Upper lobe of left lung (tissue), 6 donors: ENCODE results near the gene MRPS15. TPM values are rescaled to one million over a fixed set of nuclear protein-coding genes. Genes with fewer than 3 reads are reported as not detected.
A peak's percentile ranks its signal among the peaks of the same experiment; 100 is the strongest.

Source experiments
- ATAC-seq, 2 donors: fragments of 200-7000 bp; cut with Tn5 transposase; one replicate each; pipeline ENCODE4 v1.9.1; 2022; ENCODE audit warnings: mild to moderate bottlenecking in 2 of 2, moderate library complexity in 2 of 2; ENCODE audit not compliant: low FRiP score in 2 of 2
- DNase-seq, 2 donors: peaks; one replicate each; pipeline ENCODE4 v3.0.0-alpha.2; 2019 to 2020
- H3K27ac ChIP-seq, 4 donors: fragments of 200-600 bp; sonication (generic); one replicate each; pipeline ENCODE4 v1.5.1; 2016 to 2019
- H3K27me3 ChIP-seq, 4 donors: fragments of 200-600 bp; sonication (generic); one replicate each; pipeline ENCODE4 v1.5.1; 2017 to 2019
- H3K36me3 ChIP-seq, 4 donors: fragments of 200-600 bp; sonication (generic); one replicate each; pipeline ENCODE4 v1.5.1; 2016 to 2019
- H3K4me1 ChIP-seq, 4 donors: fragments of 200-600 bp; sonication (generic); one replicate each; pipeline ENCODE4 v1.5.1; 2018 to 2019
- H3K4me3 ChIP-seq, 4 donors: fragments of 200-600 bp; sonication (generic); one replicate each; pipeline ENCODE4 v1.5.1; 2017 to 2019; ENCODE audit warnings: mild to moderate bottlenecking in 2 of 4, moderate library complexity in 1 of 4
- H3K9me3 ChIP-seq, 4 donors: fragments of 200-600 bp; sonication (generic); one replicate each; pipeline ENCODE4 v1.5.1; 2018 to 2019
- EP300 ChIP-seq, 4 donors: sonication (generic); formaldehyde crosslinking; IDR thresholded peaks; one replicate each; pipeline ENCODE4 v1.5.1; 2017; ENCODE audit warnings: antibody characterized with exemption in 4 of 4, control low read depth in 2 of 4
- POLR2A ChIP-seq, 4 donors: fragments of 450-650 bp; IDR thresholded peaks; one replicate each; pipeline ENCODE4 v1.5.1; 2016 to 2017; ENCODE audit warnings: antibody characterized with exemption in 4 of 4, mild to moderate bottlenecking in 2 of 4
- POLR2AphosphoS5 ChIP-seq, 2 donors: sonication (generic); formaldehyde crosslinking; IDR thresholded peaks; one replicate each; pipeline ENCODE4 v1.5.1; 2017; ENCODE audit warnings: antibody characterized with exemption in 2 of 2
- WGBS, 2 donors: methylation state at CpG; one replicate each; pipeline ENCODE4 v1.1.5; 2017 to 2018; 5-methylcytosine and 5-hydroxymethylcytosine counted together
- total RNA-seq, 6 donors: library from RNA; depleted of rRNA in 4 of 6; stranded (reverse); fragments of >200 nt in 4 of 6; gene quantifications; one replicate each; pipeline versions ENCODE4 v1.1.0 to v1.2.1, GENCODE V29; 2016 to 2021
- TF ChIP-seq, protein P1 (sequence below), 6 experiments: fragments of 450-650 bp in 4 of 6; fragments of 200-600 bp in 2 of 6; sonication (generic) in 2 of 6; IDR thresholded peaks; one replicate each; pipeline ENCODE4 v1.5.1; 2016 to 2019; ENCODE audit warnings: antibody characterized with exemption in 6 of 6
- donor health status: DM: no; HTN: no; CAD: no; lungs with moderate emphysema.
- donor health status: DM: no; HTN: yes; CAD: no; lungs with severe emphysema.

Gene MRPS15
- total RNA-seq, 6 donors from 2014 or later = 43.0 to 83.6 (median 66.1) TPM

DNA sequence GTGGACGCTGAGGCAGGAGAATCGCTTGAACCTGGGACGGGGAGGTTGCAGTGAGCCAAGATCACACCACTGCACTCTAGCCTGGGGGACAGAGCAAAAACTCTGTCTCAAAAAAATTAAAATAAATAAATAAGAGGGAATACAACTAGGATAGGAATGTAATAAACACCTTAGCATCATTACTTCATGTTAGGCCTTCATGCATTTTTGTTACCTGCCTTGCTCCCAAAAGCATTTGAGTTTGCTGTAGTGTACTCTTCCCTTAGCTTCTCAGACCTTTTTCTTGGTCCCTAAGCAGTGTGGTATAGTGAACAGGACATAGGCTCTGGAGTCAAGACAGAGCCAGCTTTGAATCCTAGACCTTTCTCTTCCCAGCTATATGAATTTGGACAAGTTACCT is 11.1 kb downstream of the MRPS15 start:
- H3K4me3 ChIP-seq = no peak overlapping the region
- H3K9me3 ChIP-seq = no peaks in the 10 kb centered on the region
- TF ChIP-seq EP300 (IDR thresholded peaks at IDR 0.05) (no peak), POLR2A (IDR thresholded peaks at IDR 0.05) (no peak), POLR2AphosphoS5 (IDR thresholded peaks at IDR 0.05) (no peak)
- TF ChIP-seq, protein P1, sequence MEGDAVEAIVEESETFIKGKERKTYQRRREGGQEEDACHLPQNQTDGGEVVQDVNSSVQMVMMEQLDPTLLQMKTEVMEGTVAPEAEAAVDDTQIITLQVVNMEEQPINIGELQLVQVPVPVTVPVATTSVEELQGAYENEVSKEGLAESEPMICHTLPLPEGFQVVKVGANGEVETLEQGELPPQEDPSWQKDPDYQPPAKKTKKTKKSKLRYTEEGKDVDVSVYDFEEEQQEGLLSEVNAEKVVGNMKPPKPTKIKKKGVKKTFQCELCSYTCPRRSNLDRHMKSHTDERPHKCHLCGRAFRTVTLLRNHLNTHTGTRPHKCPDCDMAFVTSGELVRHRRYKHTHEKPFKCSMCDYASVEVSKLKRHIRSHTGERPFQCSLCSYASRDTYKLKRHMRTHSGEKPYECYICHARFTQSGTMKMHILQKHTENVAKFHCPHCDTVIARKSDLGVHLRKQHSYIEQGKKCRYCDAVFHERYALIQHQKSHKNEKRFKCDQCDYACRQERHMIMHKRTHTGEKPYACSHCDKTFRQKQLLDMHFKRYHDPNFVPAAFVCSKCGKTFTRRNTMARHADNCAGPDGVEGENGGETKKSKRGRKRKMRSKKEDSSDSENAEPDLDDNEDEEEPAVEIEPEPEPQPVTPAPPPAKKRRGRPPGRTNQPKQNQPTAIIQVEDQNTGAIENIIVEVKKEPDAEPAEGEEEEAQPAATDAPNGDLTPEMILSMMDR (IDR thresholded peaks at IDR 0.05) = no peak
- 91 to 95% methylated on average over 3 of the region's 3 CpGs for WGBS, 2 donors
- DNase-seq (no peak), ATAC-seq (no peak)
- peaks cover 11 to 26% (median 21%) of the 10 kb centered on the region in 4 donors for H3K4me1 ChIP-seq
- no peak overlapping the region for H3K27ac ChIP-seq
- peaks cover 0 to 37% (median 27%) of the 10 kb centered on the region in 4 donors for H3K36me3 ChIP-seq
- H3K27me3 ChIP-seq = no peaks in the 10 kb centered on the region

DNA sequence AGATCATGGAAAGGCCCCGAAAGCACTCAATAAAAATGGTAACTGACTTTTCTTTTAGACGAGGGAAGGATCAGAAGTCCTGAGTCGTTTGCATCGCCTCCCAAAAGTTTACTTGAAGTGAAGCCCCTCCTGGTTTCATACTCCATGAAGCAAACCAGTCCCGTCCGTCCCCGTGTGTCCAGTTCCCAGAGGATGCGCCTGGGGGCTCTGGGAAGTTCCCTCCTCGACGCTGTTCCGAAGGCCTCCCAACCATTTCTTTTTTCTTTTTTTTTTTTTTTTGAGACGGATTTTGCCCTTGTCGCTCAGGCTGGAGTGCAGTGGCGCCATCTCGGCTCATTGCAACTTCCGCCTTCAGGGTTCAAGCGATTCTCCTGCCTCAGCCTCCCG is 13.3 kb downstream of the MRPS15 start:
- no peaks in the 10 kb centered on the region for H3K27me3 ChIP-seq
- peak overlapping the region; percentile 47 to 71 (median 62) for H3K4me3 ChIP-seq
- H3K4me1 ChIP-seq = peaks cover 4 to 12% (median 9%) of the 10 kb centered on the region in 4 donors
- H3K9me3 ChIP-seq = no peaks in the 10 kb centered on the region
- 32 to 53% methylated on average over 18 of the region's 18 CpGs for WGBS, 2 donors
- H3K36me3 ChIP-seq = peaks cover 0 to 18% (median 16%) of the 10 kb centered on the region in 4 donors
- ATAC-seq (peak in 1 of 2 donors; percentile 4), DNase-seq (no peak)
- peak overlapping the region; percentile 93 to 98 (median 95) for H3K27ac ChIP-seq
- no peak for TF ChIP-seq POLR2A (IDR thresholded peaks at IDR 0.05)
- TF ChIP-seq EP300 (IDR thresholded peaks at IDR 0.05) = no peak
- no peak for TF ChIP-seq POLR2AphosphoS5 (IDR thresholded peaks at IDR 0.05)
- TF ChIP-seq, protein P1 (IDR thresholded peaks at IDR 0.05) = no peak

DNA sequence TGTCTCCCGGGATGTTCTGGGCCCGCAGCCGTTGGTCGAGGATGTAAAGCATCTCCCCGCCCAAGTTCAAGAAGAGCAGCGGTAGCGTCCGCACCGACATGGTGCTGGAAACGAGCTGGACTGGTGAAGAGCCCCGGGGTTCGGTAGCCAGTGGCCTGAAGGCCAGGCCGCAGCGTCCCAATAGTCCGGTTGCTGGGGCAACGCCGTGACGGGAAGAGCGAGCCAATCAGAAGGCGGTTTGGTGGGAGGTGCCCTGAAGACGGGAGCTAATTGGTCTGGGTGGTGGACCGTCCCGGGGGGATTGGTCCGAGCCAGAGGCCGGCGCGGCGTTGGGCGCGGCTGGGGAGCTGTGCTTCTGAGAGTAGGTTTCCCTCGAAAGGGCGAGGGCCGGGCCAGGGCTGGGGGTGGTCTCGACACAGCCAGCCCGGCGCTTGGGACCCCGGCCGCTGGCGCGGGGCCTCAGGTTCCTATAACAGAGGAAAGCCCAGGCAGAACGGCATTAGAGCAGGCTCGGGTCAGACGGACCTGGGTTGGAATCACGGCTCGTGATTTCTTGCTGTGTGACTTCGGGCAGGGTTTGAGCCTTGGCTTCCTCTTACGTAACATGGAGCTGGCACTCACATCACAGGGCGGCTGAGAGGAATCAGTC is 13.8 kb downstream of the MRPS15 start, which contains the start of gene OSCP1:
OSCP1 (minus strand) TSS at position 182 of the 649 bp plus-strand sequence; CDS start at position 100, 82 bp downstream.
- Histone ChIP-seq H3K27me3 (no peaks in the 10 kb centered on the region), H3K27ac (peak within 1 kb of the TSS; percentile 93 to 98 (median 95)), H3K4me3 (peak within 1 kb of the TSS; percentile 47 to 71 (median 64)), H3K9me3 (no peaks in the 10 kb centered on the region), H3K4me1 (peaks cover 4 to 12% (median 9%) of the 10 kb centered on the region in 4 donors), H3K36me3 (peaks cover 0 to 12% (median 10%) of the 10 kb centered on the region in 4 donors)
- WGBS, 2 donors = 0 to 4% methylated on average over 15 to 46 of the region's 48 CpGs
- peak; percentile 95 to 98 for DNase-seq
- peak; percentile 98 to 99 for ATAC-seq
- no peak for TF ChIP-seq EP300 (IDR thresholded peaks at IDR 0.05)
- TF ChIP-seq POLR2AphosphoS5 (IDR thresholded peaks at IDR 0.05) = peak; percentile 91 to 93
- peak in 3 of 4 donors; percentile 81 to 97 (median 94) for TF ChIP-seq POLR2A (IDR thresholded peaks at IDR 0.05)

DNA sequence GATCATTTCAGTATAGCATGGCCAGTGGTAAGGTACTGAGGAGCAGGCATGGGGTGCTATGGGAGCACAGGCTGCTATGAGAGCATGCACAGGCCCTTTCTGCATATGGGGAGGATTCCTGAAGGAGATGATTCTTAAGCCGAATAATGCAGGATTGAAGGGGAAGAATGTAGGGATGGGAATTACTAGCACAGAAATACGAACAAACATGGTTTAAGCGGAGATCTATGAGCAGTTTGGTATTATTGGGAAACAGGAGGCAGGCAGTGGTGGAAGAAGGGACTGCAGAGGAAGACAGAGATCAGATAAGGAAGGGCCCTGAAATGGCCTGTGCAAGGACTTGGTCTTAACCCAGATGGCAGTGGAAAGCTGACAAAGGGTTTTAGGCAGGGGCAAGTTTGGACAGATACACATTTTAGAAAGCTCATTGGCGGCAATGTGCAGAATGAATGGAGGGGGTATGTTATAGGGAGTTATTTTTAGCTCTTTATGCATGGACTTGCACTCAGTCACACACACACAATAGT is 15.6 kb downstream of the MRPS15 start:
- WGBS, 2 donors = 73 to 84% methylated on average over 4 of the region's 4 CpGs
- TF ChIP-seq EP300 (IDR thresholded peaks at IDR 0.05) (no peak), POLR2AphosphoS5 (IDR thresholded peaks at IDR 0.05) (no peak), POLR2A (IDR thresholded peaks at IDR 0.05) (no peak)
- TF ChIP-seq, protein P1 (IDR thresholded peaks at IDR 0.05) = no peak
- DNase-seq (no peak), ATAC-seq (no peak)
- Histone ChIP-seq H3K4me3 (no peak overlapping the region), H3K4me1 (peaks cover 4 to 12% (median 9%) of the 10 kb centered on the region in 4 donors), H3K9me3 (no peaks in the 10 kb centered on the region), H3K27me3 (no peaks in the 10 kb centered on the region), H3K27ac (no peak overlapping the region), H3K36me3 (no peaks in the 10 kb centered on the region)

DNA sequence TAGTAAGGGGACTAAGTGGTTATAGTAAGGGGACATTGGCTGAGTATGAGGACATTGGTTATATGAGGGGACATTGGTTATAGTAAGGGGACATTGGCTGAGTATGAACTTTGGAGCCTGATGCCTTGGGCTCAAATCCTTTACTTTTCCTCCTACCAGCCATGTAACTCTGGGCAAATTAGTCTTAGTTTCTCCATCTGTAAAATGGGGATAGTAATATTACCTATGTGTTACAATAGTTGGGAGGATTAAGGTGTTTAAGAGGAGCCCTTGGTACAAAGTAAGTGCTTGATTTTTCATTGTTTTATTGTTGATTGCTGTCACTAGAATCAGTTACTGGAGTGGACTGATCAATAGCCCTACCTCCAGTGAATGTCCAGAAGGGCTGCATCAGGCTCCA is 16.7 kb downstream of the MRPS15 start:
- TF ChIP-seq POLR2AphosphoS5 (IDR thresholded peaks at IDR 0.05) = no peak
- TF ChIP-seq EP300 (IDR thresholded peaks at IDR 0.05) = no peak
- TF ChIP-seq, protein P1 (IDR thresholded peaks at IDR 0.05) = no peak
- TF ChIP-seq POLR2A (IDR thresholded peaks at IDR 0.05) = no peak
- Histone ChIP-seq H3K27me3 (no peaks in the 10 kb centered on the region), H3K36me3 (no peaks in the 10 kb centered on the region), H3K27ac (no peak overlapping the region), H3K4me3 (no peak overlapping the region), H3K9me3 (no peaks in the 10 kb centered on the region), H3K4me1 (peaks cover 4 to 15% (median 9%) of the 10 kb centered on the region in 4 donors)
- DNase-seq (no peak), ATAC-seq (no peak)
